SK-N-SH (cell line): Measurements from ENCODE around the gene PARD3. TPM values are rescaled to one million over a fixed set of nuclear protein-coding genes. Genes with fewer than 3 reads are reported as not detected.

Source experiments
- CTCF ChIA-PET: fragments of 300-600, 350-600 bp; formaldehyde crosslinking; extraction: SDS; loops from one replicate; lab custom pipeline; 2021; lab: Yijun Ruan, JAX
- POLR2A ChIA-PET: fragments of 350-600 bp; sonication (Branson Sonifier 250); formaldehyde crosslinking; extraction: SDS; loops from one replicate; lab custom pipeline; 2020; ENCODE audit warnings: antibody characterized with exemption, inconsistent platforms; lab: Yijun Ruan, JAX
- DNase-seq: peaks from one replicate; pipeline ENCODE4 v3.0.0; 2012
- H2AFZ ChIP-seq: fragments of 200-600 bp; sonication (generic); 2 replicates; pipeline ENCODE4 v1.8.1; 2016; ENCODE audit warnings: antibody characterized with exemption, mild to moderate bottlenecking, low read depth
- H3F3A ChIP-seq: fragments of 200-600 bp; sonication (generic); replicated peaks from 2 replicates; pipeline ENCODE3; 2016; ENCODE audit warnings: antibody characterized with exemption, mild to moderate bottlenecking; ENCODE audit not compliant: insufficient read depth
- H3K27ac ChIP-seq, 2 experiments: fragments of 200-500 bp in 1 of 2; fragments of 200-600 bp in 1 of 2; sonication (Bioruptor generic) in 1 of 2; sonication (generic), shearing (Covaris generic) in 1 of 2; 2 replicates each; pipeline versions ENCODE4 v1.5.1 to v1.6.1; 2014 to 2016; ENCODE audit warnings: low read depth in 2 of 2, inconsistent platforms in 1 of 2, low read length in 1 of 2, mild to moderate bottlenecking in 1 of 2, mixed read lengths in 1 of 2
- H3K27me3 ChIP-seq: fragments of 200-600 bp; sonication (generic), shearing (Covaris generic); 2 replicates; pipeline ENCODE4 v1.6.1; 2016; ENCODE audit warnings: mixed run types; ENCODE audit not compliant: insufficient read depth
- H3K36me3 ChIP-seq, 2 experiments: fragments of 200-500 bp in 1 of 2; fragments of 200-600 bp in 1 of 2; sonication (Bioruptor generic) in 1 of 2; sonication (generic) in 1 of 2; replicated peaks in 1 of 2; 2 replicates each; pipeline versions ENCODE3 to v1.5.1; 2014 to 2016; ENCODE audit warnings: low read length in 1 of 2, mild to moderate bottlenecking in 1 of 2; ENCODE audit not compliant: insufficient read depth in 2 of 2, control insufficient read depth in 1 of 2
- H3K4me1 ChIP-seq, 2 experiments: fragments of 200-500 bp in 1 of 2; fragments of 200-600 bp in 1 of 2; sonication (Bioruptor generic) in 1 of 2; sonication (generic), shearing (Covaris generic) in 1 of 2; 2 replicates each; pipeline versions ENCODE4 v1.5.1 to v1.6.1; 2014 to 2016; ENCODE audit warnings: low read depth in 1 of 2, low read length in 1 of 2, mixed run types in 1 of 2; ENCODE audit not compliant: insufficient read depth in 2 of 2, control insufficient read depth in 1 of 2
- H3K4me2 ChIP-seq: fragments of 200-600 bp; sonication (generic), shearing (Covaris generic); 2 replicates; pipeline ENCODE4 v1.6.1; 2017; ENCODE audit warnings: mixed run types
- H3K4me3 ChIP-seq, 2 experiments: fragments of 200-500 bp in 1 of 2; fragments of 200-600 bp in 1 of 2; sonication (Bioruptor generic) in 1 of 2; sonication (generic), shearing (Covaris generic) in 1 of 2; 2 replicates each; pipeline versions ENCODE4 v1.5.1 to v1.8.1; 2014 to 2016; ENCODE audit warnings: low read depth in 2 of 2, inconsistent platforms in 1 of 2, low read length in 1 of 2, mild to moderate bottlenecking in 1 of 2, mixed read lengths in 1 of 2, moderate library complexity in 1 of 2
- H3K79me2 ChIP-seq: fragments of 200-600 bp; sonication (generic); 2 replicates; pipeline ENCODE4 v1.8.1; 2017; ENCODE audit warnings: mild to moderate bottlenecking; ENCODE audit not compliant: insufficient read depth
- H3K9ac ChIP-seq: fragments of 200-600 bp; sonication (generic); 2 replicates; pipeline ENCODE4 v1.6.1; 2017; ENCODE audit warnings: mixed run types
- H3K9me2 ChIP-seq: fragments of 200-600 bp; sonication (generic); 2 replicates; pipeline ENCODE4 v1.6.1; 2017; ENCODE audit warnings: mixed run types
- H3K9me3 ChIP-seq: fragments of 200-600 bp; sonication (generic); 2 replicates; pipeline ENCODE4 v1.6.1; 2017; ENCODE audit warnings: mixed run types, mild to moderate bottlenecking, moderate library complexity
- H4K20me1 ChIP-seq: fragments of 200-600 bp; sonication (generic); 2 replicates; pipeline ENCODE4 v1.6.1; 2017; ENCODE audit warnings: mild to moderate bottlenecking, mixed run types; ENCODE audit not compliant: insufficient read depth
- CHD2 ChIP-seq: fragments of 150-350 bp; IDR thresholded peaks from 2 replicates; pipeline ENCODE4 v1.6.1; 2018; ENCODE audit warnings: low read length; ENCODE audit not compliant: partially characterized antibody
- EP300 ChIP-seq, 2 experiments: IDR thresholded peaks; 2 replicates each; pipeline versions ENCODE4 v1.4.0 to v1.6.1; 2012; ENCODE audit warnings: borderline replicate concordance in 1 of 2, low read depth in 1 of 2, low read length in 1 of 2
- FOSL2 ChIP-seq: IDR thresholded peaks from 2 replicates; pipeline ENCODE4 v1.4.0; 2012; ENCODE audit warnings: low read depth, mild to moderate bottlenecking, moderate library complexity, borderline replicate concordance
- FOXJ3 ChIP-seq: sonication (generic); formaldehyde crosslinking; IDR thresholded peaks from 2 replicates; pipeline ENCODE4 v1.5.1; 2020; ENCODE audit warnings: mild to moderate bottlenecking, missing genetic modification reagents
- FOXM1 ChIP-seq: IDR thresholded peaks from 2 replicates; pipeline ENCODE4 v1.4.0; 2012; ENCODE audit warnings: low read depth, mild to moderate bottlenecking
- GABPA ChIP-seq: IDR thresholded peaks from 2 replicates; pipeline ENCODE4 v1.4.0; 2012; ENCODE audit warnings: low read depth, mild to moderate bottlenecking
- GATA2 ChIP-seq: sonication (generic); formaldehyde crosslinking; IDR thresholded peaks from 2 replicates; pipeline ENCODE4 v1.5.0; 2020; ENCODE audit warnings: mild to moderate bottlenecking, missing genetic modification reagents
- JUND ChIP-seq: IDR thresholded peaks from 2 replicates; pipeline ENCODE4 v1.4.0; 2012
- MXI1 ChIP-seq: IDR thresholded peaks from 2 replicates; pipeline ENCODE4 v1.6.1; 2012; ENCODE audit warnings: mild to moderate bottlenecking, low read depth, low read length, improper control_type of control experiment
- NFIC ChIP-seq: IDR thresholded peaks from 2 replicates; pipeline ENCODE4 v1.4.0; 2012; ENCODE audit warnings: borderline replicate concordance
- NRF1 ChIP-seq: IDR thresholded peaks from 2 replicates; pipeline ENCODE4 v1.6.1; 2012; ENCODE audit warnings: low read depth, mild to moderate bottlenecking, low read length
- POLR2AphosphoS5 ChIP-seq: IDR thresholded peaks from 2 replicates; pipeline ENCODE4 v1.6.1; 2012; ENCODE audit warnings: low read depth, low read length
- RAD21 ChIP-seq: IDR thresholded peaks from 2 replicates; pipeline ENCODE4 v1.6.1; 2012; ENCODE audit warnings: mild to moderate bottlenecking, low read length
- RXRA ChIP-seq: IDR thresholded peaks from 2 replicates; pipeline ENCODE4 v1.4.0; 2012; ENCODE audit warnings: low read depth, mild to moderate bottlenecking, borderline replicate concordance
- TCF12 ChIP-seq: IDR thresholded peaks from 2 replicates; pipeline ENCODE4 v1.4.0; 2012
- TEAD4 ChIP-seq: IDR thresholded peaks from 2 replicates; pipeline ENCODE4 v1.4.0; 2012; ENCODE audit warnings: mild to moderate bottlenecking, borderline replicate concordance; ENCODE audit not compliant: insufficient read depth
- YY1 ChIP-seq: IDR thresholded peaks from 2 replicates; pipeline ENCODE4 v1.4.0; 2012; ENCODE audit warnings: low read depth, mild to moderate bottlenecking
- WGBS: methylation state at CpG from one replicate; pipeline ENCODE4 v1.1.6; 2017; ENCODE audit warnings: low lambda C conversion rate; 5-methylcytosine and 5-hydroxymethylcytosine counted together
- polyA plus RNA-seq, 3 experiments: library from polyadenylated mRNA; depleted of rRNA; stranded (reverse); fragments of >200 nt; gene quantifications; 2 replicates each; pipeline ENCODE4 v1.2.3, GENCODE V29; 2012
- TF ChIP-seq, protein P1 (sequence below): IDR thresholded peaks from 2 replicates; pipeline ENCODE4 v1.4.0; 2012; ENCODE audit warnings: low read depth, borderline replicate concordance
- TF ChIP-seq, protein P2 (sequence below): IDR thresholded peaks from 2 replicates; pipeline ENCODE4; 2012
- TF ChIP-seq, protein P3 (sequence below): IDR thresholded peaks from 2 replicates; pipeline ENCODE4 v1.6.1; 2012; ENCODE audit warnings: mild to moderate bottlenecking, low read depth, low read length, moderate library complexity

PARD3 gene
- polyA plus RNA-seq, 1 of the 3 experiments (the other 2 are of a cell fraction), result 29.4 TPM

DNA sequence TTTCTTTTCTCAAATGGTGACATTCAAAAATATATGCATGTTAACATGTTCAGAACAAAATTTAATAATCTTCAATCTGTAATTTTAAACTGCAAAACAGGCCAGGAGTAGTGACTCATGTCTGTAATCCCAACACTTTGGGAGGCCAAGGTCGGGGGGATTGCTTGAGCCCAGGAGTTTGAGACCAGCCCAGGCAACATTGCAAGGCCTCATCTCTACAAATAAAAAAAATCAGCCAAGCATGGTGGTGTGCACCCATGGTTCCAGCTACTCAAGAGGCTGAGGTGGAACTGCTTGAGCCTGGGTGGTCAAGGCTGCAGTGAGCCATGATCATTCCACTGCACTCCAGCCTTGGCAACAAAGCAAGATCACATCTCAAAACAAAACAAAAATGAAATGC lies 394.3 kb downstream of the PARD3 start:
- POLR2A ChIA-PET, result no interaction called here
- no peak overlapping the region for H2AFZ ChIP-seq
- WGBS, result 0% methylated on average over 1 of the region's 1 CpG
- no peaks in the 10 kb centered on the region for H3K4me1 ChIP-seq
- H4K20me1 ChIP-seq, result no peaks in the 10 kb centered on the region; the same call in 1 of the 2 replicates
- no peak overlapping the region for H3K4me3 ChIP-seq
- H3K9ac ChIP-seq, result no peak overlapping the region
- H3K79me2 ChIP-seq, result no peaks in the 10 kb centered on the region
- no peak overlapping the region for H3K4me2 ChIP-seq
- no peaks in the 10 kb centered on the region for H3K27me3 ChIP-seq
- no peaks in the 10 kb centered on the region for H3K36me3 ChIP-seq
- DNase-seq, result no peak
- H3F3A ChIP-seq, result no peaks in the 10 kb centered on the region
- H3K9me3 ChIP-seq, result no peaks in the 10 kb centered on the region; the same call in 1 of the 2 replicates
- TF ChIP-seq POLR2AphosphoS5 (no peak), RAD21 (no peak), NRF1 (no peak), GABPA (no peak), EP300 (IDR thresholded peaks at IDR 0.05; ENCODE audit: borderline replicate concordance in 1 of 2, low read depth in 1 of 2, low read length in 1 of 2) (no peak), NFIC (no peak), FOSL2 (no peak), TCF12 (no peak), JUND (no peak), MXI1 (no peak), RXRA (no peak)
- TF ChIP-seq, protein P1, sequence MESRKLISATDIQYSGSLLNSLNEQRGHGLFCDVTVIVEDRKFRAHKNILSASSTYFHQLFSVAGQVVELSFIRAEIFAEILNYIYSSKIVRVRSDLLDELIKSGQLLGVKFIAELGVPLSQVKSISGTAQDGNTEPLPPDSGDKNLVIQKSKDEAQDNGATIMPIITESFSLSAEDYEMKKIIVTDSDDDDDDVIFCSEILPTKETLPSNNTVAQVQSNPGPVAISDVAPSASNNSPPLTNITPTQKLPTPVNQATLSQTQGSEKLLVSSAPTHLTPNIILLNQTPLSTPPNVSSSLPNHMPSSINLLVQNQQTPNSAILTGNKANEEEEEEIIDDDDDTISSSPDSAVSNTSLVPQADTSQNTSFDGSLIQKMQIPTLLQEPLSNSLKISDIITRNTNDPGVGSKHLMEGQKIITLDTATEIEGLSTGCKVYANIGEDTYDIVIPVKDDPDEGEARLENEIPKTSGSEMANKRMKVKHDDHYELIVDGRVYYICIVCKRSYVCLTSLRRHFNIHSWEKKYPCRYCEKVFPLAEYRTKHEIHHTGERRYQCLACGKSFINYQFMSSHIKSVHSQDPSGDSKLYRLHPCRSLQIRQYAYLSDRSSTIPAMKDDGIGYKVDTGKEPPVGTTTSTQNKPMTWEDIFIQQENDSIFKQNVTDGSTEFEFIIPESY, result no peak
- TF ChIP-seq, protein P2, sequence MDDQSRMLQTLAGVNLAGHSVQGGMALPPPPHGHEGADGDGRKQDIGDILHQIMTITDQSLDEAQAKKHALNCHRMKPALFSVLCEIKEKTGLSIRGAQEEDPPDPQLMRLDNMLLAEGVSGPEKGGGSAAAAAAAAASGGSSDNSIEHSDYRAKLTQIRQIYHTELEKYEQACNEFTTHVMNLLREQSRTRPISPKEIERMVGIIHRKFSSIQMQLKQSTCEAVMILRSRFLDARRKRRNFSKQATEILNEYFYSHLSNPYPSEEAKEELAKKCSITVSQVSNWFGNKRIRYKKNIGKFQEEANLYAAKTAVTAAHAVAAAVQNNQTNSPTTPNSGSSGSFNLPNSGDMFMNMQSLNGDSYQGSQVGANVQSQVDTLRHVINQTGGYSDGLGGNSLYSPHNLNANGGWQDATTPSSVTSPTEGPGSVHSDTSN, result no peak
- H3K9me2 ChIP-seq, result no peaks in the 10 kb centered on the region
- CTCF ChIA-PET, result no interaction called here
- H3K27ac ChIP-seq, result no peak overlapping the region

DNA sequence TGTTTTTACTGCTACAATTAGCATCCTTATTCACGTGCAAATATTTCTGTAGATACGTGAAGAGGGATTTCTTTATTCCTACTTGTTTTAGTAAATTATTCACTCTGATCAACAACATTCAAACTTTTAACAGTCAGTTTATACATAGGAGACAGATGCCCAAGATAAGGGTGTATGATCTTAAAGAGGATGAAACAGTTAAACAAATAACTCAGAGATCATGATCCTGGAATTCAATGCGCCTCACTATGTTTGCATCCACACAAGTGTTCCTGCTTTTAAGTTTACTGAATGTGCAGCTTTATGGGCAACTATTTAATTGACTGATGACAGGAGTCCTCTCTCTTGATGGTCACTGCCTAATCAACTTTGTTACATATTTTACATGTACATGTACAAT lies 394.8 kb downstream of the PARD3 start:
- ChIA-PET CTCF (interaction anchor here (1.1 kb wide), 1 partner anchor 88 kb away, joined by 3 read pairs; no protein-coding TSS in a partner anchor), POLR2A (no interaction called here)
- Histone ChIP-seq H3K4me2 (no peak overlapping the region), H3K4me3 (no peak overlapping the region), H3K9me2 (no peaks in the 10 kb centered on the region), H3K36me3 (no peaks in the 10 kb centered on the region), H2AFZ (no peak overlapping the region), H3K9ac (no peak overlapping the region), H3F3A (no peaks in the 10 kb centered on the region), H3K27ac (no peak overlapping the region), H3K27me3 (no peaks in the 10 kb centered on the region), H4K20me1 (no peaks in the 10 kb centered on the region; the same call in 1 of the 2 replicates), H3K4me1 (no peaks in the 10 kb centered on the region), H3K9me3 (no peaks in the 10 kb centered on the region; the same call in 1 of the 2 replicates), H3K79me2 (no peaks in the 10 kb centered on the region)
- no peak for DNase-seq
- 84% methylated on average over 3 of the region's 3 CpGs for WGBS
- TF ChIP-seq CHD2 (no peak), GATA2 (no peak), FOXJ3 (no peak), FOSL2 (no peak), TEAD4 (no peak), YY1 (no peak), FOXM1 (no peak), NFIC (no peak)
- TF ChIP-seq, protein P2, result no peak
- TF ChIP-seq, protein P3, sequence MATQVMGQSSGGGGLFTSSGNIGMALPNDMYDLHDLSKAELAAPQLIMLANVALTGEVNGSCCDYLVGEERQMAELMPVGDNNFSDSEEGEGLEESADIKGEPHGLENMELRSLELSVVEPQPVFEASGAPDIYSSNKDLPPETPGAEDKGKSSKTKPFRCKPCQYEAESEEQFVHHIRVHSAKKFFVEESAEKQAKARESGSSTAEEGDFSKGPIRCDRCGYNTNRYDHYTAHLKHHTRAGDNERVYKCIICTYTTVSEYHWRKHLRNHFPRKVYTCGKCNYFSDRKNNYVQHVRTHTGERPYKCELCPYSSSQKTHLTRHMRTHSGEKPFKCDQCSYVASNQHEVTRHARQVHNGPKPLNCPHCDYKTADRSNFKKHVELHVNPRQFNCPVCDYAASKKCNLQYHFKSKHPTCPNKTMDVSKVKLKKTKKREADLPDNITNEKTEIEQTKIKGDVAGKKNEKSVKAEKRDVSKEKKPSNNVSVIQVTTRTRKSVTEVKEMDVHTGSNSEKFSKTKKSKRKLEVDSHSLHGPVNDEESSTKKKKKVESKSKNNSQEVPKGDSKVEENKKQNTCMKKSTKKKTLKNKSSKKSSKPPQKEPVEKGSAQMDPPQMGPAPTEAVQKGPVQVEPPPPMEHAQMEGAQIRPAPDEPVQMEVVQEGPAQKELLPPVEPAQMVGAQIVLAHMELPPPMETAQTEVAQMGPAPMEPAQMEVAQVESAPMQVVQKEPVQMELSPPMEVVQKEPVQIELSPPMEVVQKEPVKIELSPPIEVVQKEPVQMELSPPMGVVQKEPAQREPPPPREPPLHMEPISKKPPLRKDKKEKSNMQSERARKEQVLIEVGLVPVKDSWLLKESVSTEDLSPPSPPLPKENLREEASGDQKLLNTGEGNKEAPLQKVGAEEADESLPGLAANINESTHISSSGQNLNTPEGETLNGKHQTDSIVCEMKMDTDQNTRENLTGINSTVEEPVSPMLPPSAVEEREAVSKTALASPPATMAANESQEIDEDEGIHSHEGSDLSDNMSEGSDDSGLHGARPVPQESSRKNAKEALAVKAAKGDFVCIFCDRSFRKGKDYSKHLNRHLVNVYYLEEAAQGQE, result no peak
